ENCODE results near the gene HDAC4.
"Not testable (repeated sequence)": the region's sequence is repeated elsewhere in the genome, so short reads cannot be mapped to it uniquely, and the experiment has no call there.

HDAC4 gene

GRCh38 chr2:239073270-239073669, 327.6 kb downstream of the HDAC4 start:
- H3K4me3 ChIP-seq (ENCODE audit: low read depth, low read length): no peak overlapping the region
- TF ChIP-seq, protein P1, sequence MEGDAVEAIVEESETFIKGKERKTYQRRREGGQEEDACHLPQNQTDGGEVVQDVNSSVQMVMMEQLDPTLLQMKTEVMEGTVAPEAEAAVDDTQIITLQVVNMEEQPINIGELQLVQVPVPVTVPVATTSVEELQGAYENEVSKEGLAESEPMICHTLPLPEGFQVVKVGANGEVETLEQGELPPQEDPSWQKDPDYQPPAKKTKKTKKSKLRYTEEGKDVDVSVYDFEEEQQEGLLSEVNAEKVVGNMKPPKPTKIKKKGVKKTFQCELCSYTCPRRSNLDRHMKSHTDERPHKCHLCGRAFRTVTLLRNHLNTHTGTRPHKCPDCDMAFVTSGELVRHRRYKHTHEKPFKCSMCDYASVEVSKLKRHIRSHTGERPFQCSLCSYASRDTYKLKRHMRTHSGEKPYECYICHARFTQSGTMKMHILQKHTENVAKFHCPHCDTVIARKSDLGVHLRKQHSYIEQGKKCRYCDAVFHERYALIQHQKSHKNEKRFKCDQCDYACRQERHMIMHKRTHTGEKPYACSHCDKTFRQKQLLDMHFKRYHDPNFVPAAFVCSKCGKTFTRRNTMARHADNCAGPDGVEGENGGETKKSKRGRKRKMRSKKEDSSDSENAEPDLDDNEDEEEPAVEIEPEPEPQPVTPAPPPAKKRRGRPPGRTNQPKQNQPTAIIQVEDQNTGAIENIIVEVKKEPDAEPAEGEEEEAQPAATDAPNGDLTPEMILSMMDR (conservative IDR thresholded peaks at IDR 0.05; ENCODE audit: low read depth, low read length): no peak
- no peak for DNase-seq (ENCODE audit: low read depth)

DNA sequence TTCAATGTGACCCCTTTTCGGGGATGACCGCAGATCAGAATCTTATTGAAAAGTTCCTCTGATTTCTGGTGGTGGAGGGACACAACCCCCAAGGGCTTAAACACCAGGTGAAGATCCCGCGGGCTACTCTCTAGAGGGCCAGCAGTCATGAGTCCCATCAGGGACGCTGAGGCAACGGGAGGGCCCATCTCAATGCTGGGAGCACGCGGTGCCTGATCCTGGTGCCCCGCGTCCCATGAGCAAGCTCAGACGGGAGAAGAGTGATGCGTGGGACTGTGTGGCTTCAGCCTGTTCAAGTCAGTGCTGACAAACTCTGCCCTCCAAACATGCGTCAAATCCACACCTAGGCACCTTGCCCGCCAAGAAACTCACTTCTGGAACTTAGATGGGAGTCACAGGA, 328.0 kb downstream of the HDAC4 start:
- TF ChIP-seq, protein P1 (conservative IDR thresholded peaks at IDR 0.05; ENCODE audit: low read depth, low read length): no peak
- no peak for DNase-seq (ENCODE audit: low read depth)
- no peak overlapping the region for H3K4me3 ChIP-seq (ENCODE audit: low read depth, low read length)

GRCh38 chr2:239070466-239070865, 330.4 kb downstream of the HDAC4 start:
- DNase-seq (ENCODE audit: low read depth): no peak
- TF ChIP-seq, protein P1 (conservative IDR thresholded peaks at IDR 0.05; ENCODE audit: low read depth, low read length): no peak
- no peak overlapping the region for H3K4me3 ChIP-seq (ENCODE audit: low read depth, low read length)

DNA sequence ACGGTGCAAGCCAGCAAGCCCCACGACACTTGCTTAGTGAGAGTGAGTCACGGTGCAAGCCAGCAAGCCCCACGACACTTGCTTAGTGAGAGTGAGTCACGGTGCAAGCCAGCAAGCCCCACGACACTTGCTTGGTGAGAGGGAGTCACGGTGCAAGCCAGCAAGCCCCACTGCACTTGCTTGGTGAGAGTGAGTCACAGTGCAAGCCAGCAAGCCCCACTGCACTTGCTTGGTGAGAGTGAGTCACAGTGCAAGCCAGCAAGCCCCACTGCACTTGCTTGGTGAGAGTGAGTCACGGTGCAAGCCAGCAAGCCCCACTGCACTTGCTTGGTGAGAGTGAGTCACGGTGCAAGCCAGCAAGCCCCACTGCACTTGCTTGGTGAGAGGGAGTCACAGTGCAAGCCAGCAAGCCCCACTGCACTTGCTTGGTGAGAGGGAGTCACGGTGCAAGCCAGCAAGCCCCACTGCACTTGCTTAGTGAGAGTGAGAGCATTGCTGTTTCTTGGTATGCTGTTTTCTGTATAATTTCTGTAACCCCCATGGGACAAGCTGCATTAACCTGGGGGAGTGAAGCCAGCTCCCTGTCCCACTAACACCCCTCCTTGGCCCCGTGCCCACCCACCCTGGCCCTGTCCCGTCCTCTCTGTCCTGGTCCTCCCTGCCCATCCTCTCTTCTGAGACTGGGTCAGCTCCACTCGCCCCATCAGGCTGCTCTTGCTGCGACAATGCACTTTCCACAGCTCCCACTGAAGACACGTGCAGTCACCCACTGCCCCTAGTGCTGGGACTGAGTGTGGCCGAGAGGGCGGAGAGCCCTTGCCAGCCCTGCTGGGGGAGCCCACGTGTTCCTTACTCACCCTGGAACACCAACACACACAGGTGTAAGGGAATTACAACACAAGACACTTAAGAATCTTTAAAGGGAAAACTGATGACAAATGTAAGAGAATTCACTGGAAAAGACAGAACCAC, 331.2 kb downstream of the HDAC4 start:
- not testable (repeated sequence) for H3K4me3 ChIP-seq (ENCODE audit: low read depth, low read length)
- DNase-seq (ENCODE audit: low read depth): peak; percentile 14

- TF ChIP-seq, protein P1 (conservative IDR thresholded peaks at IDR 0.05; ENCODE audit: low read depth, low read length): no peak
- DNase-seq (ENCODE audit: low read depth): no peak
Measured at GRCh38 chr2:239068411-239068810, 332.4 kb downstream of the HDAC4 start.

GRCh38 chr2:239067196-239067865, 333.5 kb downstream of the HDAC4 start:
- no peak for DNase-seq (ENCODE audit: low read depth)
- TF ChIP-seq, protein P1 (conservative IDR thresholded peaks at IDR 0.05; ENCODE audit: low read depth, low read length): no peak
- H3K4me3 ChIP-seq (ENCODE audit: low read depth, low read length): no peak overlapping the region

More at GRCh38 chr2:239068411-239068810, 332.4 kb downstream of the HDAC4 start:
- no peak overlapping the region for H3K4me3 ChIP-seq (ENCODE audit: low read depth, low read length)

DNA sequence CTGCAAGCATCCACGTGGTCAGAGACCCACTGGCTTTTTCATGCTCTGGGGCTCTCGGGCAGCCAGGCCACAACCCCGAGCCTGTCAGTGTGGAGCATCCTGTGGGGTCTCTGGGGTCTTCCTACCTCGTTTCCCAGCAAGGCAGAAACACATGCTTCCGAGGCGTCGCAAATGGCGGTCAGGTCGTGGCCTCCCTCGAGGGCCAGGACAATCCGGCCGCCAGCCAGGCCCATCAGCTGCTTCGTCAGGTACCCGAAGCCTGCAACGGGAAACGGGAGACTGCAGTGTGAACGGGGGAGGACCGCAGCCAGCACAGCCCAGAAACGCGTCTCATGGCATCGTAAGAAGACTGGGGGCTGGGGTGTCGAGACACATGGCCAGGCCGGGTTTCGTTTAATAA, 334.2 kb downstream of the HDAC4 start:
- no peak overlapping the region for H3K4me3 ChIP-seq (ENCODE audit: low read depth, low read length)
- TF ChIP-seq, protein P1 (conservative IDR thresholded peaks at IDR 0.05; ENCODE audit: low read depth, low read length): no peak

More for the DNA sequence above, 334.2 kb downstream of the HDAC4 start:
- DNase-seq (ENCODE audit: low read depth): no peak

Measured in choroid plexus epithelial cell (primary cell).